22Rv1 (cell line): Measurements from ENCODE around the gene OLFML2B.

Experiments
- CTCF ChIP-seq: fragments of 450-650 bp; IDR thresholded peaks from 2 replicates; pipeline ENCODE4 v1.5.1; 2017; ENCODE audit warnings: mild to moderate bottlenecking
- ZFX ChIP-seq: fragments of 450-650 bp; IDR thresholded peaks from 2 replicates; pipeline ENCODE4 v1.6.1; 2017; ENCODE audit warnings: antibody characterized with exemption, borderline replicate concordance

GRCh38 chr1:161956097-161956496 is 67.6 kb downstream of the OLFML2B start:
- TF ChIP-seq CTCF (no peak), ZFX (no peak)
